GM12878 (cell line): Measurements from ENCODE around the gene AFAP1.

Experiments used
- ATF3 ChIP-seq: IDR thresholded peaks from 2 replicates; pipeline ENCODE4 v1.6.1; 2011; ENCODE audit warnings: low read depth, mild to moderate bottlenecking, low read length, moderate library complexity, borderline replicate concordance; ENCODE audit errors: extremely low read depth
- EGR1 ChIP-seq, 2 experiments: IDR thresholded peaks; 1 replicate in 1 of 2; 2 replicates in 1 of 2; pipeline ENCODE4 v1.6.1; 2011 to 2012; ENCODE audit warnings: low read depth in 2 of 2, low read length in 2 of 2, borderline replicate concordance in 1 of 2, mild to moderate bottlenecking in 1 of 2, moderate library complexity in 1 of 2
- FOS ChIP-seq: IDR thresholded peaks from 3 replicates; pipeline ENCODE4 v1.6.1; 2011; ENCODE audit warnings: borderline replicate concordance; ENCODE audit not compliant: insufficient read length; ENCODE audit errors: extremely low read depth
- FOXK2 ChIP-seq: fragments of 450-650 bp; IDR thresholded peaks from 2 replicates; pipeline ENCODE4 v1.6.1; 2017; ENCODE audit warnings: mild to moderate bottlenecking, moderate library complexity
- IKZF1 ChIP-seq: fragments of 450-650 bp; conservative IDR thresholded peaks from 2 replicates; pipeline ENCODE4 v1.6.1; 2017; ENCODE audit warnings: antibody characterized with exemption, mild to moderate bottlenecking
- IRF3 ChIP-seq: fragments of 450-650 bp; IDR thresholded peaks from 2 replicates; pipeline ENCODE4 v1.6.1; 2014; ENCODE audit warnings: mild to moderate bottlenecking
- NFIC ChIP-seq: IDR thresholded peaks from 2 replicates; pipeline ENCODE4 v1.6.1; 2012; ENCODE audit warnings: low read depth, mild to moderate bottlenecking, inconsistent platforms, low read length, moderate library complexity
- POLR2A ChIP-seq: IDR thresholded peaks from 2 replicates; pipeline ENCODE4 v1.6.1; 2011; ENCODE audit warnings: low read depth, mild to moderate bottlenecking, low read length
- RELA ChIP-seq: fragments of 450-650 bp; IDR thresholded peaks from 2 replicates; pipeline ENCODE4 v1.8.0; 2014; ENCODE audit warnings: borderline replicate concordance; ENCODE audit not compliant: partially characterized antibody
- TF ChIP-seq, protein P1 (sequence below), 3 experiments: IDR thresholded peaks in 2 of 3; conservative IDR thresholded peaks in 1 of 3; 2 replicates each; pipeline ENCODE4 v1.5.1; 2011; ENCODE audit warnings: low read depth in 3 of 3, low read length in 3 of 3, mild to moderate bottlenecking in 3 of 3, control low read depth in 2 of 3, moderate library complexity in 2 of 3, inconsistent platforms in 1 of 3, mixed read lengths in 1 of 3; ENCODE audit not compliant: control insufficient read depth in 2 of 3, insufficient read depth in 1 of 3; ENCODE audit errors: extremely low read depth in 1 of 3

- TF ChIP-seq RELA: no peak
- TF ChIP-seq, protein P1, sequence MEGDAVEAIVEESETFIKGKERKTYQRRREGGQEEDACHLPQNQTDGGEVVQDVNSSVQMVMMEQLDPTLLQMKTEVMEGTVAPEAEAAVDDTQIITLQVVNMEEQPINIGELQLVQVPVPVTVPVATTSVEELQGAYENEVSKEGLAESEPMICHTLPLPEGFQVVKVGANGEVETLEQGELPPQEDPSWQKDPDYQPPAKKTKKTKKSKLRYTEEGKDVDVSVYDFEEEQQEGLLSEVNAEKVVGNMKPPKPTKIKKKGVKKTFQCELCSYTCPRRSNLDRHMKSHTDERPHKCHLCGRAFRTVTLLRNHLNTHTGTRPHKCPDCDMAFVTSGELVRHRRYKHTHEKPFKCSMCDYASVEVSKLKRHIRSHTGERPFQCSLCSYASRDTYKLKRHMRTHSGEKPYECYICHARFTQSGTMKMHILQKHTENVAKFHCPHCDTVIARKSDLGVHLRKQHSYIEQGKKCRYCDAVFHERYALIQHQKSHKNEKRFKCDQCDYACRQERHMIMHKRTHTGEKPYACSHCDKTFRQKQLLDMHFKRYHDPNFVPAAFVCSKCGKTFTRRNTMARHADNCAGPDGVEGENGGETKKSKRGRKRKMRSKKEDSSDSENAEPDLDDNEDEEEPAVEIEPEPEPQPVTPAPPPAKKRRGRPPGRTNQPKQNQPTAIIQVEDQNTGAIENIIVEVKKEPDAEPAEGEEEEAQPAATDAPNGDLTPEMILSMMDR (IDR thresholded peaks at IDR 0.05 in 2 of 3, conservative IDR thresholded peaks at IDR 0.05 in 1 of 3; ENCODE audit: control insufficient read depth in 2 of 3, extremely low read depth in 1 of 3, insufficient read depth in 1 of 3, low read depth in 3 of 3, low read length in 3 of 3): no peak
- TF ChIP-seq POLR2A: no peak
- no peak for TF ChIP-seq IKZF1
- TF ChIP-seq IRF3: no peak
- no peak for TF ChIP-seq ATF3
- no peak for TF ChIP-seq FOXK2
- no peak for TF ChIP-seq NFIC
- no peak for TF ChIP-seq FOS
- no peak for TF ChIP-seq EGR1 (IDR thresholded peaks at IDR 0.05; ENCODE audit: borderline replicate concordance in 1 of 2, low read depth in 2 of 2, low read length in 2 of 2)
These were observed 10.8 kb upstream of the AFAP1 start for GRCh38 chr4:7950301-7951092.
